Measurements from ENCODE around the gene SYK.
"Not testable (repeated sequence)": the region's sequence is repeated elsewhere in the genome, so short reads cannot be mapped to it uniquely, and the experiment has no call there.

Gene SYK

DNA sequence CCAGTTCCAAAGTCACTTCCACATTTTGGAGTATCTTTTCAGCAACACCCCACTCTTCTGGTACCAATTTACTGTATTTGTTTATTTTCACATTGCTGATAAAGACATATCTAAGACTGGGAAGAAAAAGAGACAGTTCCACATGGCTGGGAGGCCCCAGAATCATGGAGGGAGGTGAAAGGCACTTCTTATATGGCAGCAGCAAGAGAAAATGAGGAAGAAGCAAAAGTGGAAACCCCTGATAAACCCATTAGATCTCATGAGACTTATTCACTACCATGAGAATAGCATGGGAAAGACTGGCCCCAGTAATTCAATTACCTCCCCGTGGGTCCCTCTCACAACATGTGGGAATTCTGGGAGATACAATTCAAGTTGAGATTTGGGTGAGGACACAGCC is 19.6 kb downstream of the SYK start:
- in situ Hi-C loops (cut with HindIII; ENCODE audit: low sequenced_read_pairs), result not testable (repeated sequence)

DNA sequence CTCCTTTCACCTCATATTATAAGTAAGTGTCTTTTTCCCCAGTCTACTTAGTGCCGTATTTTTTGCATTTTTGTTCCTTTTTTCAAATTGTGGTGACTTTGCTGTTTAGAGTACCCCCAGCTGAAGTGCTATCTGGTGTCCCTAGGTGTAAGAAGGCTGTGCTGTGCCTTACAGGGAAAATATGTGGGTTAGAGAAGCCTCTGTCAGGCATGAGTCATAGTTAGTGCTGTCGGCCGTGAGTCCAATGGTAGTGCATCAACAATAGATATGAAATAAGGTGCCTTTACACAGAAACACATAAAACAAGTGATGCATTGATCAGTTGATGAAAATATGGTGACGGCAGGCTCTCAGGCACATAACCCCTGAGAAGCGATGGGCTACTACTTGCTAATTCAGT is 20.1 kb downstream of the SYK start:
- in situ Hi-C loops (cut with HindIII; ENCODE audit: low sequenced_read_pairs), result no loop called here

DNA sequence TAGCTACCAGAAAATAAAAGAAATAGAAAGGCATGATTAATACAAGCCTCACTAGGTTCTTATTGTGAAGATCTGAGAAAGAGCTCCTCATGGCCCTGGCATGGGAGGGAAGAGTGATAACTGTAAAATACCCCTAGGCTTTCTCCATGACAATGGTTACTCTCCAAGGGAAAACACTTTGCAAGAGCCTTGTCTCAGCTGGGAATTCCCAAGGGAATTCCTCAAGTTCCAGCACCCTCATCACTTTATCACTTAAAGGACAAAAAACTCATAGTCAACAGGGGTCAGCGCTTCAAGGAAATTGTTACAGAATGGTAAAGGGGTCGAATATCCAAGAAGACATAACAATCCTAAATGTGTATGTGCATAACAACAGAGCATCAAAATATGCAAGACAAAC is 21.2 kb downstream of the SYK start:
- in situ Hi-C loops (cut with HindIII; ENCODE audit: low sequenced_read_pairs), result no loop called here

DNA sequence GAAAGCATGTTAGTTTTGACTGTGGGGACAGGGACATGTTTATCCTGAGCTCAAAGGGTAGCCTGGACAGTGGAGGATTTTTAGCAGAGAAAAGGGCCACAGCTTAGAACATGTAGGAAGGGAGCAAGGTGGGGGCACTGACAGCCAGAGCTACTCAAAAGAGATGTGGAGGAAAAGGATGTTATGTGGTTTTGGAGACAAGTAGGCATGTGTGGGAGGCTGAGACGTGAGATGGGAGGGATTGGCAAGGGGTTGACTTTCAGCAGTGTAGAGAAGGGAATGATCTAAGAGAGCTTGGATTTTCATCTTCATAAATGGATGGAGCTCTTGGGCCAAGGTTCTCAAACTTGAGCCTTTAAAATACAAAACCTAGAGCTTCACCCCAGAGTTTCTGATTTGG is 24.0 kb downstream of the SYK start:
- in situ Hi-C loops (cut with HindIII; ENCODE audit: low sequenced_read_pairs), result no loop called here

DNA sequence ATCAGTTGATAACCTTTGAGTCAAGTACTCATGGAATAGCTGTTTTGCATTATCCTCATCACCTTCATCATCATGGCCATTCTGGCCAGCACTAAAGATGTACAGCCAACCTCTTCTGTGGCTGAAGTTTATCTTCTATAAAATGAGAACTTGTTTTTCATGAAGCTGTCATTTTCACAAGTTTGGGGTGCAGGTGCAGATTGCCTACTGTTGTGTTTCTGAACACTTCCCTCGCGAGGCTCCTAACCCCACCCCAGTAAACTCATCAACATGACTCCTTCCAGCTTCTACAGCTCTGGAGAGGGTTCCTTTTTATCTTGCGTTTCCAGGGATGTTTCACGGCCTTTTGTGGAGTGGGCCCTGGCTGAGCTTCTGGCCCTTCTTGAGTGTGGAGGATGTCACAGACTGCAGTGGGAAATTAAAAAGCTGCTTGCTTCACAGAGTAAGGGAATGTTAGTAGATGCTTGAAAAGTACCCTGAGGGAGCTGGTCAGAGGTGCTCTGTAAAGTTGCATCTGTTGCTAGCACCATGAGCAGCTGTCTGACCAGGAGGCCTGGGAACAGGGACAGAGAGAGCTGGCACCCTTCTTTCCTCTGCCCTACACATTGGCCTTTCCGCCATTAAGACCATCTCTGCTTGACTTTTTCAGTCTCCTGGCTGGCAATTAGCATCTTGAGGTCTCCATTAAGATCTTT is 24.9 kb downstream of the SYK start:
- in situ Hi-C loops (cut with HindIII; ENCODE audit: low sequenced_read_pairs), result no loop called here

DNA sequence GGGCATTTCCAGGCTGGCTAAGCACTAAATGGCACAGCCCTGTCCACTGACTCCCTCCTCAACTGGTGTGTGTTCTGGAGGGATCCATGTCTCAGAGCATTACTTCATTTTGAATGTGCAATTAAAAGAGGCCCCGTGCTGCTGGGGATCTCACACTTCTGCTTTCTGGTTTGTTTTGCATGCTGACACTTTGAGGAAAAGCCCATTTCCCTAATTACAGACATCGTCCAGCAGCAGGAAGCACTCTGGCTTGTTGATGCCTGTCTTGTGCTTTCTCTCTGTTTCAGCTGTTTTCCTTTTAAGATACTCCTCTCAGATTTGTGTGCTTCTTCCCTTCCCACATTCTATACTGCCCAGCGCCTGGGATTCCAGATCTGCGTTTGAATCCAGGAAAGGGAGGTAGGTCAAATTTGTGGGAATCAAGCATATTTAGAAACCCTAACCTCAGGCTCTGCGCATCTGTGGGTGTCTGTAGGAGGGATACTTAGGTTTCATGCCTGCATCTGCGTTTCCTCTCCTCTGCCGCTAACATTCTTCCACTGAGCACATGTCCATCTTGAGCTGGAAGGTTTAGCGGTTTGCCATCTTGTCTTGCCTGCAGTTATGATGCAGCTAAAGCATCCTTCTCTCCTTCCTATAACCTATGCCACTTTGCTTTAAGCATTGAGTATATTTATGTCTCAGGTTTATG is 25.7 kb downstream of the SYK start:
- in situ Hi-C loops (cut with HindIII; ENCODE audit: low sequenced_read_pairs), result no loop called here

DNA sequence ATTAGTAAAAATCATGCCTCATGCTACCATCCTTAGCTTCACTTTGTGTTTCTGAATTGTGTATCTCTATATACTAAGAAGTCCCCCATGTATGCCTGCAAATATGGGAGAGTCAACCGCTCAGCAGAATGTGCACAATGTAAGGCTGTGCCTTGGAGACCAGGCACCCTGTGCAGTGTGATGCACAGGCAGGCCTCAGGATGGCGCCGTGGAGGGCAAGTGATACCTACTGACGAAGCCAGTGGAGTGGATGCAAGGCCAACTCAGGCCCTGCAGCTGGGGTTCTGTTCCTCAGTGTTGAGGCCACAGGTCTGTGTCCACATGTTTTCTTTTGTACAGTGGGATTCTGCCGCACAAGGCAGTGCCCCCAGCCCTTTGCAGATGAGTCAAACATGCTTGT is 28.4 kb downstream of the SYK start:
- in situ Hi-C loops (cut with HindIII; ENCODE audit: low sequenced_read_pairs), result no loop called here

DNA sequence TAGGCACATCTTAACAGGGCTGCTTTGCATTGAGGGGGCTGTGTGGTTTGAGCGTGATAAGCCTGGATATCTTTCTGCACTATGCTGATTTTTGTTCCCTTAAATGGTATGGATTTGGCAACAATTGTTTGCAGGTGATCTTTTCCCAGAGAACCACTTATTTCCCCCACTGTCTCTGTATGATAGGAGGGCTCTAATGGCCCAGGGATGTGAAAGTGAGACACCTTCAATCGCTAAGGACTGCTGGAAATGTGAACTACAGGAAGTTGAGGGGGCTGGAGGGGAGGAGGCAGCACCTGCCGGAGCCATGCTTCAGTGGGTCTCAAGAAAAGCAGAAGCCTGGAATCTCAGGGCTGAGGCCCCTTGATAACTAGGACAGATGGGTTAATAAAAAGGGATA is 29.4 kb downstream of the SYK start:
- in situ Hi-C loops (cut with HindIII; ENCODE audit: low sequenced_read_pairs), result no loop called here

DNA sequence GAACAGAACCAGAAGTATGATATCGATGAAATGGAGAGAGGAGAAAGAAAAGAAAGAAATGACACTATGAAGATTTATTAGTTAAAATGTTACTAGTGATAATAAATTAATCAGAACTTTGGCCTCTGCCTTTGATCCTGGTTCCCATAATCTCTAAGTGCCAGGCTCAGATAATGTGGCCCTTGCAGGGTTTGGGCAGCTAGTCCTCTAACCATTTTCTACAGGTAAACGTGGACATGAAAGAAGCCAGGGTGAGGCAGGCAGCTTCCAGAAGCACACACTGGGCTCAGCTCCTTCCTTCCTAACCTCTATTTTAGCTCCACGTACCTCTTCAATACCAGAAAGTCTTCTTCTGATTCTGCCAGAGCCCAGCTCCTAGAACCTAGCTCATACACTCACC is 30.6 kb downstream of the SYK start:
- in situ Hi-C loops (cut with HindIII; ENCODE audit: low sequenced_read_pairs), result no loop called here

DNA sequence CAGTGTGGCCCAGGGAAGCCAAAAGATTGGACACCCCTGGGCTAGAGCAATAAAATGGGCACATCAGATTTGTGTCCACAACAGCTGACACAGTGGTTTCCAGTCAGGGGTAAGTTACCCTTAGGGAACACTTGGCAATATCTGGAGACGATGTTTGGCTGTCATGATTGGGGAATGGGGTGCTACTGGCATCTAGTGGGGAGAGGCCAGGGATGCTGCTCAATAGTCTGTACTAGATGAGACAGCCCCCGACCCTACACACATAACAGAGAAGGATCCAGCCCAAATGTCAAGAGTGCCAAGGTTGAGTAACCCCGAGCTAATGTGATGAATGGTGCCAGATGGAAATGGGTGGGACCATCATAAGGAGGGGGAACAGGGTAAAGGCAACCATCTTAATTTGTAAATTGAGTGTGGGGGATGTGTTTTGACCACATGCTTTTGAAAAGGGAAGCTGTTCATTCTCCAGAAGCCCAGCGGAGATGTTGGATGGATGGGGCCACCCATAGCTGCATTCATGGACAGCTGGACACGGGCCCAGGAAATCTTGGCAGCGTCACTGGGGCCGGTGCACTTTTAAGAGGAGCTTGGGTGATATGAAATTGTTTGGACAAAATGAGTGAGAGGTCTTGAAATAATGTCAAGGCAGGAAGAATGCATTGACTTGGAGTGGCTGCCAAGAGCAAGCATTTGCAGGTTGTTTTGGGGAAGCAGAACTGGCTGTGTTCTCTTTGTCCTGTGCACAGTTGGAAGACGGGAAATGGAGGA is 33.4 kb downstream of the SYK start:
- in situ Hi-C loops (cut with HindIII; ENCODE audit: low sequenced_read_pairs), result no loop called here

DNA sequence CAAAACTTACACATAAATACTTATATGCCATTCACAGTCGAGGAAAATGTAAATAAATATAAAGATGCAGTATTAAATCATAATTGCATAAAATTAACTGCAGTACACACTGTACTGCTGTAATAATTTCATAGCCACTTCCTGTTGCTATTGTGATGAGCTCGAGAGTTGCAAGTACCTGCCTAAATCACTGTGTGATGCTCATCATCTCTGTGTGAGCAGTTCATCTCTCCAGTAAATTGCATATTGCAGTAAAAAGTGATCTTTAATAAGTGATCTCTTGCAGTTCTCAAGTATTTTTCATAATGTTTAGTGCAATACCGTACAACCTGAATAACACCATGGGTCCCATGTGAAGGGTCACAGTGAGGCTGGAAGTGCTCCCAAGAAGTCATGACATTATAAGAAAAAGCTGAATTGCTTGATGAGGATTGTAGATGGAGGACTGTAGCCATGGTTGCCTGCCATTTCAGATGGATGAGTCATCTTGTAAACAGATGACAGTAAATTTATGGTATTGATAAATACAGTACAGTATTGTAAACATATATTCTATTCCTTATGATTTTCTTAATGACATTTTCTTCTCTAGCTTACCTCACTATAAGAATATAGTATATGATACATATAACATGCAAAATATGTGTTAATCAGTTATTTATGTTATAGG is 34.9 kb downstream of the SYK start:
- in situ Hi-C loops (cut with HindIII; ENCODE audit: low sequenced_read_pairs), result no loop called here

DNA sequence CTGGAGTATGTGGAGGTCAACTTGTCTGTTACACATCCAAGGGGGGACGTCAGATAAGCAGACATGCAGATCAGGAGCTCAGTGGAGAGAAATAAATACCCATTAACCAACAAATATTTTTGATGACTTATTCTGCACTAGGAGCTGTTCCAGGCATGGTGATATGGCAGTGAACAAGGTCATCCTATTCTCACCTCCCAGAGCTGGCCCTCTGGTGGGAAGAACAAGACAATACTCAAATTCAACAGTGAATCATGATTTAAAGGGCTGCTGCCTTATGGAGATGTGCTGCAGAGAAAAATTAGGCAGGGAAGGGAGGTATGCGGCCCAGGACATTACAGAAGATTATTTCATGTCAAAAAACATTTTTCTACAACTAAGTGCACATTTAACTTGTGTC is 36.5 kb downstream of the SYK start:
- in situ Hi-C loops (cut with HindIII; ENCODE audit: low sequenced_read_pairs), result no loop called here

DNA sequence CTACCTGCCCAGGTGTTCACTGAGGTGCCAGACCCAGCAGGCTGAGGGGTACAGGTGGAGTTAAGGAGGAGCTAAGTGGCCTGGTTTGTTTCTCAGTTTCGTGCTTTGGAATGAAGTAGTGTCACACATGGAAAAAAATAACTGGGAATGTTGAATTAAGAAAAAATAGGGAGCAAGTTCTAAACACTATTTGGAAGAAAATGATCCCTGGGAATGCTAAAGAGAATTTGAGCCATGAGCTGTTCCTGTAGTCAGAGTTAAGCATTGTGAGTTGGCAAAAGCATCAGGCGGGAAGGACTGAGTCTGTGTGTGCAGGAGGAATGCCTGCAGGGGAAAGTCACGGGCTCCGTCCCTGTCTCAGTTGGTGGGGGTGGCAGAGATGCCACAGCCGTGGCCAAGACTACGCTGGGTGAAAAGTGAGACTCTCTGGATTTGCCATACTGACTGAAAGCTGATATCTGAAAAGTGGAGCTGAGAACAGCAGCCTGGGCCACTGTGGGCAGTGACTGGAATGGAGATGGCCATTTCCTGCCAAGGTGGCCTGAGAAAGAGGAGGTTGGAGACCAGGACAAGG is 37.0 kb downstream of the SYK start:
- in situ Hi-C loops (cut with HindIII; ENCODE audit: low sequenced_read_pairs), result no loop called here

DNA sequence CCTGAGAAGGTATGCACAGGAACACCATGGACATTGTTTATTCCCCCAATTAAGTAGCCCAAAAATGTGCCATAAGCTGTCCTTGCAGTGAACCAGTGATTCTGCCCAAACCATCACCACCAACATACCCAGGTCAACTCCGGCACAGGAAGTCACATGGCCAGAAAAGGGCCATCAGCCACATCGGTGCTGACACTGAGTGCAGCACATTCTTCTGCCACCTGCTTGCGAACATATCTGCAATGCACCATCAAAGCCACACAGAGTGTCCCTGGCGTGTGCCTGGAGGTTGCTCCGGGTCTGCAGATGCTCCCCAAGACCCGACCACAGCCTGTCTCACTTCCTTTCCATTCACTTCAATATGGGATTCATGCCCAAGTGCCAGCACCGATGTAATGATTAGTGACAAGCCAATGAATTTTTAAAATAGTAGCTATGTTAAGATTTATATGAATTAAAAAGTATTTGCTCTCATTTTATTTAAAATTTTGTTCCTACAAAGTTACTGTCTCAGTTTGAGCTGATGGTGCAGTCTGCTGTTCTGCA is 37.6 kb downstream of the SYK start:
- in situ Hi-C loops (cut with HindIII; ENCODE audit: low sequenced_read_pairs), result no loop called here

DNA sequence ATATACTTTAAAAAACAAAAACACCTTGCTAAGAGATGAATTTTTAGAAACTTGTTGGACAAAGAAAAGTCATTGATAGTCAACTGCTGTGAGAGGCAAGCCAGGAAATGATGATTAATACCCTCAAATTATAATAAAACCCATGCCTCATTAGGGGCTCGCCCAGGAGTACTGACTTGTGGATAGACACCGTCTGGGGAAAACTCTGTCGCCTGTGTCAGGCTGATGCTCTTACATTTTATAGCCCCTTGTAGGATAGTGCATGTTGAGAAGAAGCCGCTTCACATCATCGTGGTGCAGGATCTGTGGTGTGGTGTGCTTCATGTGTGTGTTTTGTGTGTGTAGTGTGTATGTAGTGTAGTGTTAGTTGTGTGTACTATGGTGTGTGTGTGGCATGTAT is 39.1 kb downstream of the SYK start:
- in situ Hi-C loops (cut with HindIII; ENCODE audit: low sequenced_read_pairs), result no loop called here

DNA sequence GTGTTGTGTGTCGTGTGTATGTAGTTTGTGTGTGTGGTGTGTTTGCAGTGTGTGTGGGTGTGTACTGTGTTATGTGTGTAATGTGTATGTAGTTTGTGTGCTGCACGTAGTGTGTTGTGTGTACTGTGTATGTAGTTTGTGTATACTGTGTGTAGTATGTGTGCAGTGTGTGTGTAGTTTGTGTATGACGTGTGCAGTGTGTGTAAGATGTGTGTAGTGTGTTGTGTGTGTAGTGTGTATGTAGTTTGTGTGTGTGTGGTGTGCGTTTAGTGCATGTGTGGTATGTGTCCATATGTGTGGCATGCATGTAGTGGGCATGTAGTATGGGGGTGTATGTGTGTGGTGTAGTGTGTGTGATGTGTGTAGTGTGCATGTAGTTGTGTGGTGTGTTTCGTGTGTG is 39.6 kb downstream of the SYK start:
- in situ Hi-C loops (cut with HindIII; ENCODE audit: low sequenced_read_pairs), result no loop called here

DNA sequence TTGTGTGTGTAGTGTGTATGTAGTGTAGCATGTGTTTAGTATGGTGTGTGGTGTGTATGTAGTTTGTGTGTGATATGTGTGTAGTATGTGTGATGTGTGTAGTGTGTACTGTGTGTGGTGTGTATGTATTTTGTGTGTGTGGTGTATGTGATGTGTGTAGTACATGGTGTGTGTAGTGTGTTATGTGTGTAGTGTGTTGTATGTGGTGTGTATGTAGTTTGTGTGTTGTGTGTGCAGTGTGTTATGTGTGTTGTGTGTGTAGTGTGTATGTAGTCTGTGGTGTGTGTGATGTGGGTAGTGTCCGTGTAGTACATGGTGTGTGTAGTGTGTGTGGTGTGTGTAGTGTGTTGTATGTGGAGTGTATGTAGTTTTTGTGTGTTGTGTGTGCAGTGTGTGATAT is 40.0 kb downstream of the SYK start:
- in situ Hi-C loops (cut with HindIII; ENCODE audit: low sequenced_read_pairs), result no loop called here

DNA sequence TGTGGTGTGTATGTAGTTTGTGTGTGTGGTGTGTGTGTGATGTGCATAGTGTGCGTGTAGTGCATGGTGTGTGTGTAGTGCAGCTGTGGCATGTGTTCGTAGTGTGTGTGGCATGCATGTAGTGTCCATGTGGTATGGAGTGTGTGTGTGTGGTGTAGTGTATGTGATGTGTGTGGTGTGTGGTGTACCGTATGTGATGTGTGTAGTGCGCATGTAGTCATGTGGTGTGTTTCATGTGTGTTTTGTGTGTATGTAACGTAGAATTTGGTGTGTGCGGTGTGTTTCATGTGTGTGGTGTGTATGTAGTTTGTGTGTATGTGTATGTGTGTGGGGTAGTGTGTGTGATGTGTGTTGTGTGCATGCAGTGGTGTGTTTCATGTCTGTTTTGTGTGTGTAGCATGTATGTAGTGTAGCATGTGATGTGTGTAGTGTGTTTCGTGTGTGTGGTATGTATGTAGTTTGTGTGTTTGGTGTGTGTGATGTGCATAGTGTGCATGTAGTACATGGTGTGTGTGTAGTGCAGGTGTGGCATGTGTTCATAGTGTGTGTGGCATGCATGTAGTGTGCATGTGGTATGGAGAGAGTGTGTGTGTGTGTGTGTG is 40.7 kb downstream of the SYK start:
- in situ Hi-C loops (cut with HindIII; ENCODE audit: low sequenced_read_pairs), result no loop called here

DNA sequence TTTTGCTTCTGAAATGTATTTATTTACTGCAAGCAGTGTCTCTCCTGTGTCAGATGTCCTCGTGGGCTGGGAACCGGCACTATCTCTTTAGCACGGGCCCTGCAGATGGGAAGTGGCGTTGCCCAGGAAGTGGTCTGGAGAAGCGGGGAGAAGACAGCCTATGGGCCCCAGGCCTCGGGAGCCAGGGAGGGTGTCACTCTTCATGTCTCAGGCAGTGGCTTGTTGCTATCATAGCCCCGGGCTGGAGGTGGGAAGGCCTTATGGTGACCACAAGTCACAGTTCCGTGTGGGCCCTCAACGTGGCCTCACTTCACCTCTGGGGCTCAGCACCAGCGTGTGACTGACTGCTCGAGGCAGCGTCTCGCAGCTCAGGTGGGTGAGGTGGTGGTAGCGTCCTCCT is 41.4 kb downstream of the SYK start:
- in situ Hi-C loops (cut with HindIII; ENCODE audit: low sequenced_read_pairs), result no loop called here

DNA sequence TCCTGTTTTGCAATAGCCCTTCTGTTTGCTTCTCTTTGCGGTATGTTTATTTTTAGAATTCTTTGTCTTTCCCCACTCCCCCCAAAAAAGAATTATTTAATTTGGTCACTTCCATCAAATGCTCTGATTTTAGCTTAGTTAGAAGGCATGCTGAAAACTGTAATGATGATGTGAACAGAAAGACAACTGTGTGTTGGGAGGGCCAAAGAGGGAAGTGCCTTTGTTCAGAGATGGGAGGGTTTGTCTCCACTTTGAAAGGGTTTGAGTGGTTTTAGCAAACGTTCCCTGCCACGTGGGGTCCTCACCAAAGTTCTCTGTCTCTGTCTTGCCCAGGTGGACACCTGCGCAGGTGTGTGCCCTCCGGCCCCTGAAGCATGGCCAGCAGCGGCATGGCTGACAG is 41.9 kb downstream of the SYK start:
- in situ Hi-C loops (cut with HindIII; ENCODE audit: low sequenced_read_pairs), result no loop called here

DNA sequence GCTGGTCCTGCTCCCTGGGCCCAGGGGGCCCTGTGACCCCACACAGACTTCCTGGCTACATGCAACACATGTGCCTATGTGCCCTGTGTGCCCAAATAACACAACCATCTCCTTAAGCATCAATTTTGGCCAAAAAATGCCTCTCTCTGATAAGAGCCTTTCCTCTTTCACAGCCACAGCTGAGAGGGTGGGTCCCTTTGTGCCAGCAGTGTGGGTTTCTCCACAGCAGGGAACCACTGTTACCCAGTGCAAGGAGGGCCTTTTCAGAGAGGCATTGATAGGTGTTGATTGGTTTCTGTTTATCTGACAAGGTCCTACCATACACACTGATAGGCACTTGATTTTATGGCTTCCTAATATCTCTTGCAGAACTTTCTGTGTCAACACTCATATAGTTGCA is 42.7 kb downstream of the SYK start:
- in situ Hi-C loops (cut with HindIII; ENCODE audit: low sequenced_read_pairs), result no loop called here
